Activated naive CD4-positive, alpha-beta T cell treated with Interleukin-2 at 50 U/mL for 16 hours (primary cell): Measurements from ENCODE around the gene GTF2H3.

Experiments used
- DNase-seq: peaks from one replicate; pipeline ENCODE4 v3.0.0-alpha.2; 2020

The GTF2H3 gene

DNA sequence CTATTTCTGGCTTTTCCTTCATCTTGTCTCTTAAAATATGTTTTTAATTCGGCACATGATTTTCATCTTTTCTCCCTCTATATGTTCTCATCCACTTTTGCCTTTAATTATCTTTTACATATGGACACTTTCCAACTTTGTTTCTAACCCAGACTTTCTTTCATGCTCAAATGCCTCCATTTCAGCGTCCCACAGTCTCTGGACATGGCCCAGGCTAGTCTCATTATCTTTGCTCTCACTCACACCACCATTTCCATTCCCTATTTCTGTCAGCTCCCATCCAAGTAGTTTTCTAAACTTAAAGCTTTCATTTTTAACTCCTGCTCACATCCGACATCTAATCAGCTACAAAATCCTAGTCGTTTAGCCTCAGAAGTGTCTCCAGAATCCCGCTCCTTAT is 14.8 kb downstream of the GTF2H3 start:
- no peak for DNase-seq

GRCh38 chr12:123654129-123654701 is 20.6 kb downstream of the GTF2H3 start:
- no peak for DNase-seq

- DNase-seq, result no peak
Observed at GRCh38 chr12:123655420-123655819, 21.8 kb downstream of the GTF2H3 start.

DNA sequence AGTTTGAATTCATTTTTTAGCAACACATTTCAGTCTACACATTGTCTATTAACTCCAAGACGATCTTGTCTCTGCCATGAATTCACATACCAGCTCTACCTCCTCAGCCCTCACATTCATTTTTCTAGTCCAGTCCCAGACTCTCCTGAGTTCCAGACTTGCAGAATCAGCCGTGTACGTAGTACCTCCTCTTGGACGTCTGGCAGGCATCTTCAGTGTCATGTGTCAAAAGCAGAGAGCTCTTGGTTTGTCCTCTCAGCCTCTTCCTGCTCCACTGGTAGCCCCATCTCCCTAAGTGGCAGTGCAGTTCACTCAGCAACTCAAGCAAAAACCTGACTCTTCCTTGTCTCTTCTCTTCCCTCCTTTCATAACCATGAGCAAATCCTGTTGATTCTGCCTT is 22.8 kb downstream of the GTF2H3 start:
- no peak for DNase-seq

GRCh38 chr12:123657211-123657610 is 23.6 kb downstream of the GTF2H3 start:
- DNase-seq, result no peak

GRCh38 chr12:123659996-123660727 is 26.5 kb downstream of the GTF2H3 start:
- DNase-seq, result no peak

DNA sequence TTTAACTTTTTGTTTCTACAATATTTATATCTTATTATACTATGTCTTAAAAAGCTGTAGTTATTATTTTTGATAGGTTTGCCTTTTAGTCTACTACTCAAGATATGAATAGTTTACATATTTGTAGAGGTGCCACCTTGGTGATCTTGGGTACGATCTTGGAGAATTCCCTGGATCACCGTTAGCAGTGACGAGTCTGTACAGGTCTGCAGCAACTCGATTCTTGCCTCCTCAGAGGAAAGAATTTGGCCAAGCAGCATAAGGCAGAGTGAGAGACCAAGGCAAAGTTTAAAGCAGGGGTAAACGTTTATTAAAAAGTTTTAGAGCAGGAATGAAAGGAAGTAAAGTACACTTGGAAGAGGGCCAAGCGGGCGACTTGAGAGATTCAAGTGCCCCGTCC is 34.1 kb downstream of the GTF2H3 start:
- DNase-seq, result no peak

DNA sequence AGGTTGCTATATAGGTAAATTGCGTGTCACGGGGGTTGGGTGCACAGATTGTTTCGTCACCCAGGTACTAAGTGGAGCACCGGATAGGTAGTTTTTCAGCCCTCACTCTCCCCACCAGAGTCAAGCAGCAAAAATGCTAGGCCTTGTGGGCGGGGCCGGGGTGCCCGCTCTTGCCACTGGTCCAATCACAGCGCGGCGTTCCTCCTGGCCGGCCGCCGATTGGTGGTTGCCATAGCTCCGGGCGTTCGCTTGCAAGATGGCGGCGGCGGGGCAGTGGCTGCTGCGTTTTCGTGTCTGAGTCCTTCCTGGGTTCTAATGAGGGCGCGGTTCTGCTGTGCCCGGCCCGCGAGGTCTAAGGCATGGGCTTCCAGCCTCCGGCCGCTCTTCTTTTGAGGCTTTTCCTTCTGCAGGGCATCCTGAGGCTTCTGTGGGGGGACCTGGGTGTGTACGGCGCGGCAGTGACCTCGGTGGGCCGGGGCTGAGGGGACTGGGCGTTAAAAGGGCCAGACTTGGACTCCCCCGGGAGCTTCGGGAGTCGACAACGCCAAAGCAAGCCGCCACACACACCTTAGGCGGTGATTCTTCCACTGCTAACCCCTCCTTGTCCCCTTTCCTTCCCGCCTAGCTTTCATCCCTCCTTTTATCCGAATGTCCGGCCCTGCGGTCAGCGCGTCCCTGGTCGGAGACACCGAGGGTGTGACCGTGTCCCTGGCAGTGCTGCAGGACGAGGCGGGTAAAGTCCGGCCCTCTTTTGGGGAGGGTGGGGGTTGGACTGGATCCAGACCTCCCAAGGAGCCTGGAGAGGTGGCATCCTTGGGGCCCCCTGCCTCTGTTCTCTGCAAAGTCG is 37.5 kb downstream of the GTF2H3 start, which contains the start of gene TCTN2:
TCTN2 (plus strand) TSS at position 232 of the 847 bp plus-strand sequence; CDS start at position 360, 128 bp downstream.
- DNase-seq, result peak; percentile 95

DNA sequence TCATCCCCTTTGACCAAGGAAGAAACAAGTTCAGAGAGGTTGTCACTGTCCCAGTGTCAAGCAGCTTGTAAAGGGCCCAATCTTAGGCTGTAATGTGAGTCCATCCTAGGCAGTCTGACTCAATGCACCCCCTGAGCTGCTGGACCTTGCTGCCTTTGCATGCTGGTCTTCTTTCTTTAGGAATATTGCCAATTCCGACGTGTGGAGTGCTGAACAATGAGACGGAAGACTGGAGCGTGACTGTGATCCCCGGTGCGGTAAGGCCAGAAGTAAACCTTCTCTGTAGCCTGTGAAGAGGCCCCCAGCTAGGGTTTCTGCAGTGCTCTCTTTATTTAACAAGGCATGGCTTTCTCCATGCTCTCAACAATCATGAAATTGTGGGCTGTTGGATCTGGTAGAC is 38.2 kb downstream of the GTF2H3 start:
- DNase-seq, result no peak

- no peak for DNase-seq
Observed at GRCh38 chr12:123675436-123675835, 41.8 kb downstream of the GTF2H3 start.

DNA sequence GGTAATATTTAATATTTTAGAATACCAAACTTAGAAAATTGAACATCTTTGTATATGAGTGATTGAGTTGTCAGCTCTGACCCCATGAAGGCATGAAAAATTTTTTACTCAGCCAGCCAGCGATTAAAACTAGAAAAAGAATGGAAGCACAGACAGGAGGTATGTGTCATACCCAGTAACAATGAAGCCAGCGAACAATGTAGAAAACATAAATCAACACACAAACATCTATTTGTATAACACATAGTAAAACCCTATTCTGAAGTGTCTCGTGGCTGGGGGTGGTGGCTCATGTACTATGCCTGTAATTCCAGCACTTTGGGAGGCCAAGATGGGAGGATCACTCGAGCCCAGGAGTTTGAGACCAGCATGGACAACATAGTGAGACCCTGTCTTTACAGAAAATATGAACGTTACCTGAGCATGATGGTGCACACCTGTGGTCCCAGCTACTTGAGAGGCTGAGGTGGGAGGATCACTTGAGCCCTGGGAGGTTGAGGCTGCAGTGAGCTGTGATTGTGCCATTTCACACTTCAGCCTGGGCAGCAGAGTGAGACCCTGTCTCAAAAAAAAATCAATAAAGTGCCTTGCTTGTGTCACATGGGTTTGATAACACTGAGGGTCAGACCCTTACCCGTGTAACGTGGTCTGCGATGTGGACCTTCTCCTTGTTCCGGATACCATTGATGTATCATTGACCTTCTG is 43.1 kb downstream of the GTF2H3 start:
- DNase-seq, result no peak

DNA sequence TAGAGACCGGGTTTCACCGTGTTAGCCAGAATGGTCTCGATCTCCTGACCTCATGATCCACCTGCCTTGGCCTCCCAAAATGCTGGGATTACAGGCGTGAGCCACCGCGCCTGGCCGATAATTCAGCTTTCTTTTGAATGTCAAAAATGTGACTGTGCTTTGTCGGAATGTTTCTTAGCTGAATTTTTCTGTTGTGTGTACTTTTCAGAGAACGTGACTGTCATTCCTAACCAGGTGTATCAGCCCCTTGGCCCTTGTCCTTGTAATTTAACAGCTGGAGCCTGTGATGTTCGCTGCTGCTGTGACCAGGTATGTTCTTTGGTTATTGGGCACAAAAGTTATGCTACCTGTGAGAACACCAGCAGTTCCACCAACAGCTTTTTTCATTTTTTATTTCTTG is 45.4 kb downstream of the GTF2H3 start:
- DNase-seq, result no peak

DNA sequence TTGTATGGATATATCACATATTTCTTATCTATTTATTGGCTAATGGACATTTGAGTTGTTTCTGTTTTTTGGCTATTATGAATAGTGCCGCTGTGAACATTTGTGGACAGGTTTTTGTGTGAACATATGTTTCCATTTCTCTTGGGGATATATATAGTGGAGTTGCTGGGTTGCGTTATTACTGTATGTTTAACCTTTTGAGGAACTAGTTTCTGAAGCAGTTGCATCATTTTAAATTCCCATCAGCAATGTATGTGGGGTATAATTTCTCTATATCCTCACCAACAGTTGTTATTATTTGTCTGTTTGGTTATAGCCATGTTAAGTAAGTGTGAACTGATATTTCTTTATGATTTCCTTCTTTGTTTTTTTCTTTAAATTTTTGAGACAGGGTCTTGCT is 48.0 kb downstream of the GTF2H3 start:
- DNase-seq, result no peak

DNA sequence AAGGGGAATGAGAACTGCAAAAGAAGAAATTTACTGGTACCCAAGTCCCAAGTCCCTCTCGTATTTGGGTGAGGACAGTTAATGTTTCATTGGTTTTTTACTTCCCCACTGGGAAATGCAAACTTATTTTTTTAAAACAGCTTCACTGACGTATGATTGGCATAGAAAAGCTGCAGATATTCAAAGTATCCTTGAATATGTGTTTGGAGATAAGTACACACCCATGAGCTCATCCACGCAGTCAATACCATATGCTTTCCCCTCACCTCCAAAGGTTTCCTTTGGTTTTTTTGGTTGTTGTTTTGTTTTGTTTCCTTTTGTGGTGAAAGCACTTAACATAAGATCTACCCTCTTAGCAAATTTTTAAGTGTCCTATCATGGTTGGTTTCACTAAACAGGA is 50.3 kb downstream of the GTF2H3 start:
- DNase-seq, result no peak

GRCh38 chr12:123686636-123687190 is 53.1 kb downstream of the GTF2H3 start:
- DNase-seq, result no peak

- DNase-seq, result no peak
Observed at GRCh38 chr12:123690191-123690840, 56.7 kb downstream of the GTF2H3 start.

DNA sequence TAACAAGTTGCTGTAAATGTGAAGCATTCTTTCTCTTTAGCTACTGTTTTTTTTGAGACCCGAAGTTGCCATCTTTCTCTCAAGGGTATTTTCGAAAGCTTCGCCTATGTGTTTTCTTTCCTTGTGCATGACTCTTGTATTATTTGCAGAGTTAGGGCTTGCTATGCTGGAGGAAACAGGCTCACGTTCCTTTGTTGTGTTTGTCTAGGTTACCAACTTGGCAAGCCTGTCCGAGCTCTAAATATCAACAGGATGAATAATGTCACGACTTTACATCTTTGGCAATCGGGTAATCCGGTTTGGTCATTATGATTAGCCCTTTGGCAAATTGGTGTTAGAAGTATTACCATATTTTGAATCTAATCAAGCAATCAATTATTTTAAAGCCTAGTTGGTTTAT is 62.6 kb downstream of the GTF2H3 start:
- DNase-seq, result no peak

DNA sequence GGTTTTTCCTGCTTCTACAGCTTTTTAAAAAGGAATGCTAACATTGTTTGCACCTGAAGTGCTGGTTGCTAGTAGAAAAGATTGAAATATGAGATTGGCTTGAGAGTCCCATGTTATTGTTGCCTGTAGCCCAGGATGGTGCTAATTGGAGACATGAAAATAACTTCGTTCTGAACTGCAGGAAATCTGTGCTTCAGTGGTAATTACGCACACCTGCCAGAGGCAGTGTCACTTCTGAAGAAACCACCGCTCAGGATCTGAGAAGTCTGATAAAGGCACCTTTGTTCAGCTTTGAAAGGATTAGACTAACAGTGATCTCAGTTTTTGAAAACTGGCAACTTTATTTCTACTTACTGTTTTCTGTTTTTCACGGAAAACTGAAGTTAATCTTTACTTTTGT is 63.0 kb downstream of the GTF2H3 start:
- DNase-seq, result no peak

DNA sequence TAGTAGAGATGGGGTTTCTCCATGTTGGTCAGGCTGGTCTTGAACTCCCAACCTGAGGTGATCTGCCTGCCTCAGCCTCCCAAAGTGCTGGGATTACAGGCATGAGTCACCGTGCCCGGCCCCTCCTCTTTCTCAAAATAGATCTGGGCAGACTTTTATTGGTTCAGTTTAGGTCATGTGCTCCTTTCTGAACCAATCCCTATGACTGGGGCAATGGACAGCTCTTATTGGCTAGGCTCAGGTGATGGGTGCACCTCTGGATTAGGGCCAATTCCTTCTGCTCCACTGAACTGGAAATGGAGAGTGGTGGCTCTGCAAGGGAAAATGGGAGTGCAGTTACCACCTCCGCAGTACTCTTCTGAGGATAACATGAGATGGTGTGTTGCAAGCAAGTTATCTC is 72.3 kb downstream of the GTF2H3 start:
- no peak for DNase-seq

DNA sequence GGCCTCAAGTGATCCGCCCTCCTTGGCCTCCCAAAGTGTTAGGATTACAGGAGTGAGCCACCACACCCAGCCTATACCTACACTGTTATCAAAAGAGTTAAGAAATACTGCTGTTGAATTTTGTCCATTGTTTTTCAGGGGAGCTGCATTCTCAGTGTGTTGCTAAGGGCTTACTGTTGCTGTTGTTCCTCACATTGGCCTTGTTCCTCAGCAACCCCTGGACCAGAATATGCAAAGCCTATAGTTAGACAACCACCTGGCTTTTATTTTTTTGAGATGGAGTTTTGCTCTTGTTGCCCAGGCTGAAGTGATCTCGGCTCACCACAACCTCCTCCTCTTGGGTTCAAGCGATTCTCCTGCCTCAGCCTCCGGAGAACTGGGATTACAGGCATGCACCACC is 73.8 kb downstream of the GTF2H3 start:
- DNase-seq, result no peak
